ENCODE measurements around the gene MYO5B. TPM values are rescaled to one million over a fixed set of nuclear protein-coding genes. Genes with fewer than 3 reads are reported as not detected.
A peak's percentile ranks its signal among the peaks of the same experiment; 100 is the strongest.

Gene MYO5B
- total RNA-seq, 4 donors from 2014 or later = 0.05 to 0.60 (median 0.35) TPM

DNA sequence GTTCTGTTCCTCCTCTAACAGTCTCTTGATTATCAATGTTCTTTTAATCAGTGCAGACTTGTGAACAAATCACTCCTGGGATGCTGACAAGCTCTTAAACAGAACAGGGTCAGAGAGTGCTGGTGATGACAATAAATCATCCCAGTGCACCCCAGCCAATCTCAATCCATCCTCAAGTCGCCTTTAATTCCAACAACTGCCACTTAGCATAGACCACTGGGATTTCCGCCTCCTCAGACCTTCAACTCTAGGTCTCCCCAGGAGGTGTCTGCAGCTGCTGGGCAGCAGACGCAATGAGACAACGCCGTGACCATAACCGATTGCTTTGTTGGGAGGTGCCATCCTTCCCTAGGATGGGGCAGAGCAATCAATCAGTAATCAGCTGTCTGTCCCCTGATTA lies 197.4 kb downstream of the MYO5B start:
- H3K4me3 ChIP-seq = no peak overlapping the region
- no peaks in the 10 kb centered on the region for H3K27me3 ChIP-seq
- ATAC-seq = no peak
- no peaks in the 10 kb centered on the region for H3K36me3 ChIP-seq
- H3K9me3 ChIP-seq = no peaks in the 10 kb centered on the region
- TF ChIP-seq, protein P1, sequence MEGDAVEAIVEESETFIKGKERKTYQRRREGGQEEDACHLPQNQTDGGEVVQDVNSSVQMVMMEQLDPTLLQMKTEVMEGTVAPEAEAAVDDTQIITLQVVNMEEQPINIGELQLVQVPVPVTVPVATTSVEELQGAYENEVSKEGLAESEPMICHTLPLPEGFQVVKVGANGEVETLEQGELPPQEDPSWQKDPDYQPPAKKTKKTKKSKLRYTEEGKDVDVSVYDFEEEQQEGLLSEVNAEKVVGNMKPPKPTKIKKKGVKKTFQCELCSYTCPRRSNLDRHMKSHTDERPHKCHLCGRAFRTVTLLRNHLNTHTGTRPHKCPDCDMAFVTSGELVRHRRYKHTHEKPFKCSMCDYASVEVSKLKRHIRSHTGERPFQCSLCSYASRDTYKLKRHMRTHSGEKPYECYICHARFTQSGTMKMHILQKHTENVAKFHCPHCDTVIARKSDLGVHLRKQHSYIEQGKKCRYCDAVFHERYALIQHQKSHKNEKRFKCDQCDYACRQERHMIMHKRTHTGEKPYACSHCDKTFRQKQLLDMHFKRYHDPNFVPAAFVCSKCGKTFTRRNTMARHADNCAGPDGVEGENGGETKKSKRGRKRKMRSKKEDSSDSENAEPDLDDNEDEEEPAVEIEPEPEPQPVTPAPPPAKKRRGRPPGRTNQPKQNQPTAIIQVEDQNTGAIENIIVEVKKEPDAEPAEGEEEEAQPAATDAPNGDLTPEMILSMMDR (IDR thresholded peaks at IDR 0.05 in 4 of 5, conservative IDR thresholded peaks at IDR 0.05 in 1 of 5) = no peak
- TF ChIP-seq POLR2A (IDR thresholded peaks at IDR 0.05) = no peak
- H3K4me1 ChIP-seq = no peaks in the 10 kb centered on the region
- intact Hi-C loops (cut with DNase I; ENCODE audit: low total_unique reads) = no loop called here
- in situ Hi-C loops (cut with MboI; ENCODE audit: low sequenced_read_pairs in 4 of 4) = no loop called here
- no peak for DNase-seq
- no peak overlapping the region for H3K27ac ChIP-seq

DNA sequence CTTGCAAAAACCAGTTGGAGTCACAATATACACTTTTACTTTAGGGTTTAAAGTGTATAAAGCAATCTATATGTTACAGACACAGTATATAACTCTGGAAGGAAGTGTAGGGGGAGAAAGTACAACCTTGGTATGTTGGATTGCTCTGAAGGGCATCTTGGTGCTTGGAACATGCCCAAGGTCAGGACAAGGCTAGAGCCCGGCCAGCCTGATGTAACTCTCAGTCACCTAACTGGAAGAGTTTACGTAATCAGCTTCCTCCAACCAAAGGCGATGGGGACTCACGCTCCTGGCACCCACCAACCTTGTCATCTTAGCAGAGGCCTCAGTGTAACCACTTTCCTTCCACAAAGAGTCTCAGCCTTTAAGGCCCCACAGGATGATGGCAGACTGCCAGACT lies 200.5 kb downstream of the MYO5B start:
- no peaks in the 10 kb centered on the region for H3K36me3 ChIP-seq
- no peak overlapping the region for H3K4me3 ChIP-seq
- ATAC-seq (no peak), DNase-seq (no peak)
- H3K9me3 ChIP-seq = no peaks in the 10 kb centered on the region
- no peaks in the 10 kb centered on the region for H3K27me3 ChIP-seq
- H3K4me1 ChIP-seq = no peaks in the 10 kb centered on the region
- intact Hi-C loops (cut with DNase I; ENCODE audit: low total_unique reads) = no loop called here
- TF ChIP-seq POLR2A (IDR thresholded peaks at IDR 0.05) = no peak
- TF ChIP-seq, protein P1 (IDR thresholded peaks at IDR 0.05 in 4 of 5, conservative IDR thresholded peaks at IDR 0.05 in 1 of 5) = no peak
- no peak overlapping the region for H3K27ac ChIP-seq
- in situ Hi-C loops (cut with MboI; ENCODE audit: low sequenced_read_pairs in 4 of 4) = no loop called here

DNA sequence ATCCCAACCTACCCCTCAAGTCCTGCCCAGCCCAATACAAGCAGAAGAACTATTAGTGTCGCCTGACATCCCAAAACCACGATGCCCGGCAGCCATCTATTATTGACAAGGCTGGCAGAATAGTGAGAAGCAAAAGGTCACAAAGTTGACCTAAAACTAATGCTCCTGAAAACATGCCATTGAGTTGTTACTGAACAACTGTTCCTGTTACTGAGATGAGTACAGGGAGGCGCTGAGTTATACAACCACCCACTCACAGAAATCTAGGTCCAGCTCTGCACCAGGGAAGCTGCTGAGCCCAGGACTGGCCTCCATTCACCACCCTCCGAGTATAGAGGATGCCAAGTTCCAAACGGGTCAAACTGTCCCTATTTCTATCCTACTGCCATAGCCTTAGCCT lies 201.6 kb downstream of the MYO5B start:
- no peak for DNase-seq

DNA sequence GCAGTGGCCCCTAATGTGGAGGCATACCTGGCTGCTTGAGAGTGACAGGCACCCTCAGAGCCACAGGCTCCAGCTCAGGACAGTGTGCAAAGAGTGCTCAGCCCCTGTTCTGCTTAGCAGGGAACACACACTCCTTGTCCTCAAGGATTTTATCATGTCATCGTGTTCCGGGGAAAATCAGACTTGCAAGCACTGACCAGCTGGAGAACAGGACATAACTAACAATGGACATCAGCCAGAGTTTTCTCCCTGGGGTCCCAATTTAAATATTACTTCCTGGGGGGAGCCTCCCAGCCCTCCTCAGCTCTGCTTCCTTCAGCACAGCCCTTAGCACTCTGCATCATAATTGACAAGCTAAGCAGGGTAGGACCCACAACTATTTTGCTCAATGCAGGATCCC lies 206.2 kb downstream of the MYO5B start:
- no peaks in the 10 kb centered on the region for H3K9me3 ChIP-seq
- TF ChIP-seq POLR2A (IDR thresholded peaks at IDR 0.05) = no peak
- TF ChIP-seq, protein P1 (IDR thresholded peaks at IDR 0.05 in 4 of 5, conservative IDR thresholded peaks at IDR 0.05 in 1 of 5) = no peak
- in situ Hi-C loops (cut with MboI; ENCODE audit: low sequenced_read_pairs in 4 of 4) (no loop called here), intact Hi-C loops (cut with DNase I; ENCODE audit: low total_unique reads) (no loop called here)
- H3K4me1 ChIP-seq = peaks cover 9 to 11% of the 10 kb centered on the region in 2 donors
- H3K36me3 ChIP-seq = no peaks in the 10 kb centered on the region
- H3K27ac ChIP-seq = peak overlapping the region in 1 of 4 donors; percentile 33
- no peaks in the 10 kb centered on the region for H3K27me3 ChIP-seq
- ATAC-seq (peak in 1 of 2 donors; percentile 54), DNase-seq (no peak)
- H3K4me3 ChIP-seq = no peak overlapping the region

More for the DNA sequence above, 201.6 kb downstream of the MYO5B start:
- H3K4me1 ChIP-seq = peaks cover 0 to under 1% of the 10 kb centered on the region in 2 donors
- H3K27ac ChIP-seq = no peak overlapping the region
- TF ChIP-seq, protein P1 (IDR thresholded peaks at IDR 0.05 in 4 of 5, conservative IDR thresholded peaks at IDR 0.05 in 1 of 5) = no peak
- no peak for TF ChIP-seq POLR2A (IDR thresholded peaks at IDR 0.05)
- intact Hi-C loops (cut with DNase I; ENCODE audit: low total_unique reads) (no loop called here), in situ Hi-C loops (cut with MboI; ENCODE audit: low sequenced_read_pairs in 4 of 4) (no loop called here)
- no peaks in the 10 kb centered on the region for H3K36me3 ChIP-seq
- ATAC-seq = no peak
- H3K4me3 ChIP-seq = no peak overlapping the region
- no peaks in the 10 kb centered on the region for H3K27me3 ChIP-seq
- no peaks in the 10 kb centered on the region for H3K9me3 ChIP-seq

DNA sequence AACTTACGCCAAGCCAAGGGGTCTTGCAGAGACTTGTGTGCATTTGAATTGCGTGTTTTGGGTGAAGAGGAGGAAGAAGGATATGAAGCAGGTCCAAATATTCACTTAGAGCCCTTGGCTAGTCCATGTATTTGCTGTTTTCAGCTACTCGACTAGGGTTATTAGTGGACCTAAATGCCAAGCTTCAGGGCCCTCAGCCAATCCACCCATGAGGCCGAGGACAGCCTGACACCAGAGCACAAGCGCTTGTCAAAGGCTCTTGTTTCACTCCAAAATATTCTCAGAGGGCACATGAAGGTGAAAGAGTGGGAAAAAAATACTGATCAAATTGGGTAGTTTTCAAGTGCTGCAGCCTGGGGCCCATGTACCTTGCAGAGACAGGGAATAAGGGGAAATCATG lies 206.8 kb downstream of the MYO5B start:
- peaks cover 9 to 11% of the 10 kb centered on the region in 2 donors for H3K4me1 ChIP-seq
- no peak overlapping the region for H3K4me3 ChIP-seq
- ATAC-seq = no peak
- no peaks in the 10 kb centered on the region for H3K36me3 ChIP-seq
- peak overlapping the region in 1 of 4 donors; percentile 33 for H3K27ac ChIP-seq
- intact Hi-C loops (cut with DNase I; ENCODE audit: low total_unique reads) = no loop called here
- no peaks in the 10 kb centered on the region for H3K27me3 ChIP-seq
- DNase-seq = no peak
- in situ Hi-C loops (cut with MboI; ENCODE audit: low sequenced_read_pairs in 4 of 4) = no loop called here
- no peaks in the 10 kb centered on the region for H3K9me3 ChIP-seq
- TF ChIP-seq, protein P1 (IDR thresholded peaks at IDR 0.05 in 4 of 5, conservative IDR thresholded peaks at IDR 0.05 in 1 of 5) = no peak
- TF ChIP-seq POLR2A (IDR thresholded peaks at IDR 0.05) = no peak
